Measurements from ENCODE around the gene MOB2.

MOB2 gene

DNA sequence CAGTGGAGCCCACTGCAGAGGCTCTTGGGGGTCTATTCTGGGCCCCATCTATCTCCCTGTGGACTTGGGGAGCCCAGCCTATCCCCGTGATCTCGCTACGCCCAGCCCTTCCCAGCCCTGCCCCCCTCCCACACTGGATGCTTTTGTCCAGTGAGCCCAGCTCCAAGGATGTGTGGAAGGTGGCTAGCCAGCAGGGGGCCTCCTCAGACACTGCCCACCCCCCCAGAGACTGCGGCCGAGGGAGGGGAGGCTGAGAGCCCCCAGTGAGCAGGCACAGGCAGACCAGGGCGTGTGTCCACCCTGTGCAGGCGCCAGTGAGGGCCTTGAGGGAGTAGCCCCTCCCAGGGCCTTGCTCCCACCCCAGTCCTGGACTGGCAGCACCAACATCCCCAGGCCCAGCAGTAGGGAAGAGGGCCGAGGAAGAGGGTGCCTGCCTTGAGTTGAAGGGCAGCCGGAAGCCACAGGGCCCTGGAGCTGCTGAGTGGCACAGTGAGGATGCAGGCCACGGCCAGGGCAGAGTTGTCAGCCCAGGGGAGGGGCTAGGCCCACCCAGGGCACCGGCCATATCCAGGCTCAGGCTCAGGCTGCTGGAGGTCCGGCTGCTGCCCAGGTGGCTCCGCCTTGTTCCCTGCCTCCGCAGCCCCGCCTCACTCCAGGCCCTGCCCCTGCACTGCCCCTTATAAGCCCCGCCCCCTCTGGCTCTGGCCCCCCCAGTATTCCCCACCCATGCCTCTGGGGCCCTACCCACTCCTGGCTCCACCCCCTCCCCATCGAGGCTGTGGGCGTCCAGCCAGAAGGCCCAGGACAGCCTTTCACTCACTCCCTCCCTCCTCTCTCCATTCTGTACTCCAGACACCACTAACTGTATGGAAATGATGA lies 28.0 kb downstream of the MOB2 start:
- ATAC-seq: peak; percentile 56
- no peak for TF ChIP-seq ZFP30 (CRISPR knock-in tag; IDR thresholded peaks at IDR 0.05)
- no peak for TF ChIP-seq RARB (CRISPR knock-in tag; IDR thresholded peaks at IDR 0.05)
- TF ChIP-seq TOX (CRISPR knock-in tag; IDR thresholded peaks at IDR 0.05; ENCODE audit: borderline replicate concordance): no peak
- TF ChIP-seq PPARA (CRISPR knock-in tag; IDR thresholded peaks at IDR 0.05; ENCODE audit: borderline replicate concordance): no peak
- no peak for TF ChIP-seq ISL1 (CRISPR knock-in tag; IDR thresholded peaks at IDR 0.05)

GRCh38 chr11:1457856-1458255 lies 28.7 kb downstream of the MOB2 start:
- no peak for TF ChIP-seq ISL1 (CRISPR knock-in tag; IDR thresholded peaks at IDR 0.05)
- TF ChIP-seq, protein P1, sequence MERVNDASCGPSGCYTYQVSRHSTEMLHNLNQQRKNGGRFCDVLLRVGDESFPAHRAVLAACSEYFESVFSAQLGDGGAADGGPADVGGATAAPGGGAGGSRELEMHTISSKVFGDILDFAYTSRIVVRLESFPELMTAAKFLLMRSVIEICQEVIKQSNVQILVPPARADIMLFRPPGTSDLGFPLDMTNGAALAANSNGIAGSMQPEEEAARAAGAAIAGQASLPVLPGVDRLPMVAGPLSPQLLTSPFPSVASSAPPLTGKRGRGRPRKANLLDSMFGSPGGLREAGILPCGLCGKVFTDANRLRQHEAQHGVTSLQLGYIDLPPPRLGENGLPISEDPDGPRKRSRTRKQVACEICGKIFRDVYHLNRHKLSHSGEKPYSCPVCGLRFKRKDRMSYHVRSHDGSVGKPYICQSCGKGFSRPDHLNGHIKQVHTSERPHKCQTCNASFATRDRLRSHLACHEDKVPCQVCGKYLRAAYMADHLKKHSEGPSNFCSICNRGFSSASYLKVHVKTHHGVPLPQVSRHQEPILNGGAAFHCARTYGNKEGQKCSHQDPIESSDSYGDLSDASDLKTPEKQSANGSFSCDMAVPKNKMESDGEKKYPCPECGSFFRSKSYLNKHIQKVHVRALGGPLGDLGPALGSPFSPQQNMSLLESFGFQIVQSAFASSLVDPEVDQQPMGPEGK (CRISPR knock-in tag; IDR thresholded peaks at IDR 0.05; ENCODE audit: borderline replicate concordance): no peak
- TF ChIP-seq SNAI2 (CRISPR knock-in tag; IDR thresholded peaks at IDR 0.05): no peak
- no peak for TF ChIP-seq ARNTL (CRISPR knock-in tag; IDR thresholded peaks at IDR 0.05; ENCODE audit: borderline replicate concordance, low read depth)
- TF ChIP-seq, protein P2, sequence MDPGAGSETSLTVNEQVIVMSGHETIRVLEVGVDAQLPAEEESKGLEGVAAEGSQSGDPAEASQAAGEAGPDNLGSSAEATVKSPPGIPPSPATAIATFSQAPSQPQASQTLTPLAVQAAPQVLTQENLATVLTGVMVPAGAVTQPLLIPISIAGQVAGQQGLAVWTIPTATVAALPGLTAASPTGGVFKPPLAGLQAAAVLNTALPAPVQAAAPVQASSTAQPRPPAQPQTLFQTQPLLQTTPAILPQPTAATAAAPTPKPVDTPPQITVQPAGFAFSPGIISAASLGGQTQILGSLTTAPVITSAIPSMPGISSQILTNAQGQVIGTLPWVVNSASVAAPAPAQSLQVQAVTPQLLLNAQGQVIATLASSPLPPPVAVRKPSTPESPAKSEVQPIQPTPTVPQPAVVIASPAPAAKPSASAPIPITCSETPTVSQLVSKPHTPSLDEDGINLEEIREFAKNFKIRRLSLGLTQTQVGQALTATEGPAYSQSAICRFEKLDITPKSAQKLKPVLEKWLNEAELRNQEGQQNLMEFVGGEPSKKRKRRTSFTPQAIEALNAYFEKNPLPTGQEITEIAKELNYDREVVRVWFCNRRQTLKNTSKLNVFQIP (CRISPR knock-in tag; IDR thresholded peaks at IDR 0.05; ENCODE audit: borderline replicate concordance, low read depth): no peak
- TF ChIP-seq GLIS3 (CRISPR knock-in tag; IDR thresholded peaks at IDR 0.05): no peak
- no peak for TF ChIP-seq RARB (CRISPR knock-in tag; IDR thresholded peaks at IDR 0.05)
- ATAC-seq: no peak

- no peak for ATAC-seq
These were observed 29.3 kb downstream of the MOB2 start for GRCh38 chr11:1457326-1457680.

DNA sequence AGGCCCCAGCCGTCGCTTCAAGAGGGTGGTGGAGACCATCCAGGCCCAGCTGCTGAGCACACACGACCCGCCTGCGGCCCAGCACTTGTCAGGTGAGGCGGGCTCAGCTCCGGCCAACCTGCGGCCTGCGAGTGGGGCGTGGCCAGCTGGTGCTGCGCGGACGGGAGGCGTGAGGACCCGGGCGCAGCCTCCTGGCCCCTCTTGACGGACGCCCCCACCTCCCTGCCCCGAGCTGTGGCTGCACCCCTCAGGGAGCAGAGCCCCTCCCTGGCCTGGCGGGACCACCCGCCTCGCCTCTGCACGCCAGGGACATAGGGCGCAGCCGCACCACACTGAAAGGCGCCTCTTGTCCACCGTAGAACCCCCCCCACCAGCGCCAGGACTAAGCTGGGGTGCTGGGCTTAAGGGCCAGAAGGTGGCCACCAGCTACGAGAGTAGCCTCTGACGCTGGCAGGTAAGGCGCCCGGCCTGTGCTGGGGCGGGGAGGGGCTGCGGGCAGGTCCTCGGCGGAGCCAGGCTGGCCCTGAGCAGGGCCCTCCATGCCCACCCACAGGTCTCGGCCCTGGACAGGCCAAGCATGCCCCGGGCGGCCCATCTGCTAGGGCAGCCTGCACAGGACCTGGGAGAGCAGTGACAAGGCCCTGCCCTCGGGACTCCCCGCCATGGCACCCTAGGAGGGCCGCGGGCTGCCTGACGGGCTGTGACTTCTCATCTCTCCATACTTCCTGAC lies 29.8 kb downstream of the MOB2 start:
- TF ChIP-seq, protein P3, sequence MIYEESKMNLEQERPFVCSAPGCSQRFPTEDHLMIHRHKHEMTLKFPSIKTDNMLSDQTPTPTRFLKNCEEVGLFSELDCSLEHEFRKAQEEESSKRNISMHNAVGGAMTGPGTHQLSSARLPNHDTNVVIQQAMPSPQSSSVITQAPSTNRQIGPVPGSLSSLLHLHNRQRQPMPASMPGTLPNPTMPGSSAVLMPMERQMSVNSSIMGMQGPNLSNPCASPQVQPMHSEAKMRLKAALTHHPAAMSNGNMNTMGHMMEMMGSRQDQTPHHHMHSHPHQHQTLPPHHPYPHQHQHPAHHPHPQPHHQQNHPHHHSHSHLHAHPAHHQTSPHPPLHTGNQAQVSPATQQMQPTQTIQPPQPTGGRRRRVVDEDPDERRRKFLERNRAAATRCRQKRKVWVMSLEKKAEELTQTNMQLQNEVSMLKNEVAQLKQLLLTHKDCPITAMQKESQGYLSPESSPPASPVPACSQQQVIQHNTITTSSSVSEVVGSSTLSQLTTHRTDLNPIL (CRISPR knock-in tag; IDR thresholded peaks at IDR 0.05; ENCODE audit: low read depth): no peak
- TF ChIP-seq SNAI2 (CRISPR knock-in tag; IDR thresholded peaks at IDR 0.05): no peak
- TF ChIP-seq BACH2 (CRISPR knock-in tag; IDR thresholded peaks at IDR 0.05; ENCODE audit: borderline replicate concordance): no peak
- no peak for TF ChIP-seq PPARA (CRISPR knock-in tag; IDR thresholded peaks at IDR 0.05; ENCODE audit: borderline replicate concordance)
- no peak for TF ChIP-seq TSHZ2 (CRISPR knock-in tag; IDR thresholded peaks at IDR 0.05)
- no peak for TF ChIP-seq ZFP30 (CRISPR knock-in tag; IDR thresholded peaks at IDR 0.05)
- TF ChIP-seq, protein P1 (CRISPR knock-in tag; IDR thresholded peaks at IDR 0.05; ENCODE audit: borderline replicate concordance): no peak
- TF ChIP-seq CSDC2 (CRISPR knock-in tag; IDR thresholded peaks at IDR 0.05): no peak
- no peak for TF ChIP-seq ZNF565 (CRISPR knock-in tag; conservative IDR thresholded peaks at IDR 0.05; ENCODE audit: low read depth)
- ATAC-seq: no peak

More at GRCh38 chr11:1457326-1457680, 29.3 kb downstream of the MOB2 start:
- TF ChIP-seq ZC3H10 (CRISPR knock-in tag; IDR thresholded peaks at IDR 0.05): no peak
- TF ChIP-seq ISL1 (CRISPR knock-in tag; IDR thresholded peaks at IDR 0.05): no peak
- TF ChIP-seq, protein P4, sequence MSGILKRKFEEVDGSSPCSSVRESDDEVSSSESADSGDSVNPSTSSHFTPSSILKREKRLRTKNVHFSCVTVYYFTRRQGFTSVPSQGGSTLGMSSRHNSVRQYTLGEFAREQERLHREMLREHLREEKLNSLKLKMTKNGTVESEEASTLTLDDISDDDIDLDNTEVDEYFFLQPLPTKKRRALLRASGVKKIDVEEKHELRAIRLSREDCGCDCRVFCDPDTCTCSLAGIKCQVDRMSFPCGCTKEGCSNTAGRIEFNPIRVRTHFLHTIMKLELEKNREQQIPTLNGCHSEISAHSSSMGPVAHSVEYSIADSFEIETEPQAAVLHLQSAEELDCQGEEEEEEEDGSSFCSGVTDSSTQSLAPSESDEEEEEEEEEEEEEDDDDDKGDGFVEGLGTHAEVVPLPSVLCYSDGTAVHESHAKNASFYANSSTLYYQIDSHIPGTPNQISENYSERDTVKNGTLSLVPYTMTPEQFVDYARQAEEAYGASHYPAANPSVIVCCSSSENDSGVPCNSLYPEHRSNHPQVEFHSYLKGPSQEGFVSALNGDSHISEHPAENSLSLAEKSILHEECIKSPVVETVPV (CRISPR knock-in tag; IDR thresholded peaks at IDR 0.05): no peak
